ENCODE data around the gene MSI2. TPM values are rescaled to one million over a fixed set of nuclear protein-coding genes. Genes with fewer than 3 reads are reported as not detected.

MSI2 gene
- total RNA-seq, 1 experiment from 2014 or later: 174 TPM

GRCh38 chr17:57726213-57726790 lies 470.0 kb downstream of the MSI2 start:
- H3K9me3 Mint-ChIP-seq (ENCODE audit: unreplicated experiment): no peaks in the 10 kb centered on the region
- no peaks in the 10 kb centered on the region for H3K36me3 ChIP-seq (ENCODE audit: control insufficient read depth, insufficient read depth, low read length)
- intact Hi-C loops (cut with micrococcal nuclease; ENCODE audit: unreplicated experiment): no loop called here
- CTCF ChIA-PET: interaction anchor here (0.6 to 0.9 kb wide), 2 partner anchors 25 to 748 kb away, joined by 3 read pairs; partner anchors contain the start of gene SCPEP1
- no peaks in the 10 kb centered on the region for H3K4me1 Mint-ChIP-seq (ENCODE audit: low read depth, unreplicated experiment)
- no peaks in the 10 kb centered on the region for H3K36me3 Mint-ChIP-seq (ENCODE audit: insufficient read depth, unreplicated experiment)
- POLR2A ChIA-PET: no interaction called here
- H3K27ac Mint-ChIP-seq (ENCODE audit: unreplicated experiment): no peak overlapping the region
- H3K4me3 ChIP-seq (ENCODE audit: low read depth, low read length): no peak overlapping the region
- TF ChIP-seq CTCF (IDR thresholded peaks at IDR 0.05; ENCODE audit: insufficient read depth in 1 of 2, low read depth in 1 of 2, low read length in 1 of 2, severe bottlenecking in 1 of 2, unreplicated experiment in 1 of 2): no peak
- H3K27me3 ChIP-seq (replicated peaks; ENCODE audit: control insufficient read depth, insufficient read depth, low read length): no peaks in the 10 kb centered on the region; the same call in 1 of the 2 replicates
- no peak for DNase-seq
- peaks cover 12% of the 10 kb centered on the region for H3K27me3 Mint-ChIP-seq (ENCODE audit: insufficient read depth, unreplicated experiment)
- no peaks in the 10 kb centered on the region for H3K4me1 ChIP-seq
- BruUV-seq (replicated peaks): no TSS peak
- H3K4me3 Mint-ChIP-seq (ENCODE audit: unreplicated experiment): no peak overlapping the region
- no peaks in the 10 kb centered on the region for H3K9me3 ChIP-seq

- Mint-ChIP-seq H3K4me1 (ENCODE audit: low read depth, unreplicated experiment) (no peaks in the 10 kb centered on the region), H3K27ac (ENCODE audit: unreplicated experiment) (no peak overlapping the region), H3K4me3 (ENCODE audit: unreplicated experiment) (no peak overlapping the region), H3K27me3 (ENCODE audit: insufficient read depth, unreplicated experiment) (peaks cover 12% of the 10 kb centered on the region), H3K36me3 (ENCODE audit: insufficient read depth, unreplicated experiment) (no peaks in the 10 kb centered on the region), H3K9me3 (ENCODE audit: unreplicated experiment) (no peaks in the 10 kb centered on the region)
- Histone ChIP-seq H3K4me3 (ENCODE audit: low read depth, low read length) (no peak overlapping the region), H3K9me3 (no peaks in the 10 kb centered on the region), H3K27me3 (replicated peaks; ENCODE audit: control insufficient read depth, insufficient read depth, low read length) (no peaks in the 10 kb centered on the region; the same call in 1 of the 2 replicates), H3K36me3 (ENCODE audit: control insufficient read depth, insufficient read depth, low read length) (no peaks in the 10 kb centered on the region), H3K4me1 (no peaks in the 10 kb centered on the region)
- POLR2A ChIA-PET: no interaction called here
- DNase-seq: no peak
- TF ChIP-seq CTCF (IDR thresholded peaks at IDR 0.05; ENCODE audit: insufficient read depth in 1 of 2, low read depth in 1 of 2, low read length in 1 of 2, severe bottlenecking in 1 of 2, unreplicated experiment in 1 of 2): no peak
- BruUV-seq (replicated peaks): no TSS peak
- CTCF ChIA-PET: interaction anchor here (0.6 to 0.9 kb wide), 2 partner anchors 24 to 749 kb away, joined by 3 read pairs; partner anchors contain the start of gene SCPEP1
- intact Hi-C loops (cut with micrococcal nuclease; ENCODE audit: unreplicated experiment): no loop called here
These were observed 470.5 kb downstream of the MSI2 start for GRCh38 chr17:57726838-57727237.

- Mint-ChIP-seq H3K4me3 (ENCODE audit: unreplicated experiment) (no peak overlapping the region), H3K9me3 (ENCODE audit: unreplicated experiment) (no peaks in the 10 kb centered on the region), H3K27me3 (ENCODE audit: insufficient read depth, unreplicated experiment) (peaks cover 12% of the 10 kb centered on the region), H3K4me1 (ENCODE audit: low read depth, unreplicated experiment) (no peaks in the 10 kb centered on the region), H3K36me3 (ENCODE audit: insufficient read depth, unreplicated experiment) (no peaks in the 10 kb centered on the region), H3K27ac (ENCODE audit: unreplicated experiment) (no peak overlapping the region)
- H3K9me3 ChIP-seq: no peaks in the 10 kb centered on the region
- no TSS peak for BruUV-seq (replicated peaks)
- CTCF ChIA-PET: interaction anchor here (1.1 kb wide), 1 partner anchor 20 kb away, joined by 7 read pairs; no protein-coding TSS in a partner anchor
- no peaks in the 10 kb centered on the region for H3K36me3 ChIP-seq (ENCODE audit: control insufficient read depth, insufficient read depth, low read length)
- no peaks in the 10 kb centered on the region; the same call in 1 of the 2 replicates for H3K27me3 ChIP-seq (replicated peaks; ENCODE audit: control insufficient read depth, insufficient read depth, low read length)
- no peaks in the 10 kb centered on the region for H3K4me1 ChIP-seq
- intact Hi-C loops (cut with micrococcal nuclease; ENCODE audit: unreplicated experiment): no loop called here
- no peak overlapping the region for H3K4me3 ChIP-seq (ENCODE audit: low read depth, low read length)
- DNase-seq: no peak
- POLR2A ChIA-PET: no interaction called here
- TF ChIP-seq CTCF (IDR thresholded peaks at IDR 0.05; ENCODE audit: insufficient read depth in 1 of 2, low read depth in 1 of 2, low read length in 1 of 2, severe bottlenecking in 1 of 2, unreplicated experiment in 1 of 2): peak in 1 of 2 experiments; percentile 13
These were observed 471.4 kb downstream of the MSI2 start for GRCh38 chr17:57727630-57728175.
